Anterior cingulate cortex (tissue), 58 donors: ENCODE measurements around the gene SEC11A.
A peak's percentile ranks its signal among the peaks of the same experiment; 100 is the strongest.
"Not testable (repeated sequence)": the region's sequence is repeated elsewhere in the genome, so short reads cannot be mapped to it uniquely, and the experiment has no call there.

Experiments
- DNase-seq, 58 donors: peaks; one replicate each; lab custom pipeline; 2025; lab: John Stamatoyannopoulos, UW

The SEC11A gene

DNA sequence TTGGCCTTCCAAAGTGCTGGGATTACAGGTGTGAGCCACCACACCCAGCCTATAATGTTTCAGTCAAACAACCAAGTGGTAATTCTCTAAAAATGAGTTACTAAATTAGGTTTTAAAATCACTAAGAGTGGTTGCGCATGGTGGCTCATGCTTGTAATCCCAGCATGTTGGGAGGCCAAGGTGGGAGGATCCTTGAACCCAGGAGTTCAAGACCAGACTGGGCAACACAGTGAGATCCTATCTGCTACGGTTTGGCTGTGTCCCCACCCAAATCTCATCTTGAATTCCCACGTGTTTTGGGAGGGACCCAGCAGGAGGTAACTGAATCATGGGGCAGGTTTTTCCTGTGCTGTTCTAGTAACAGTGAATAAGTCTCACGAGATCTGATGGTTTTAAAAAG, 26.1 kb downstream of the SEC11A start:
- no peak for DNase-seq

DNA sequence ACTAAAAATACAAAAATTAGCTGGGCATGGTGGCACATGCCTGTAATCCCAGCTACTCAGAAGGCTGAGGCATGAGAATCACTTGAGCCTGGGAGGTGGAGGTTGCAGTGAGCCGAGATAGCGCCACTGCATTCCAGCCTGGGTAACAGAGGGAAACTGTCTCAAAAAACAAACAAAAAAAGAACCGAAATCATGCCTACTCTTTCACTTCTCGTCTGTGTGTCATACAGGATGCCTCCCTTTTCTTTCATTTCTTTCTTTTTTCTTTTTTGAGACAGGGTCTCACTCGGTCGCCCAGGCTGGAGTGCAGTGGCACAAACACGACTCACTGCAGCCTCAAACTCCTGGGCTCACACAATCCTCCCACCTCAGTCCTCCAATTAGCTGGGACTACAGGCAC, 29.5 kb downstream of the SEC11A start:
- DNase-seq, result not testable (repeated sequence)

DNA sequence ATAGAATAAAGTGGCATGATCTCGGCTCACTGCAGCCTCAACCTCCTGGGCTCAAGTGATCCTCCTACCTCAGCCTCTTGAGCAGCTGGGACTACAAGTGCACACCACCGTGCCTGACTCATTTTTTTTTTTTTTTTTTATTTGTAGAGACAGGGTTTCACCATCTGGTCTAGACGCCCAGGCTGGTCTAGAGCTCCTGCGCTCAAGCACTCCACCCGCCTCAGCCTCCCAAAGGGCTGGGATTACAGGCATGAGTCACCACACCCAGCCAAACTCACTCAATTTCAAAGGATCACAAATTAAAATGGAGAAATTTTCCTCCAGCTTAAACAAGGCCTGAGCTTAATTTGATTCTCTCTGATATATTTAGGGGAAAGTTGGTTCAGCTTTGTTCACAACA, 30.6 kb downstream of the SEC11A start:
- DNase-seq, result peak in 15 of 58 donors; percentile 2 to 31 (median 4)

DNA sequence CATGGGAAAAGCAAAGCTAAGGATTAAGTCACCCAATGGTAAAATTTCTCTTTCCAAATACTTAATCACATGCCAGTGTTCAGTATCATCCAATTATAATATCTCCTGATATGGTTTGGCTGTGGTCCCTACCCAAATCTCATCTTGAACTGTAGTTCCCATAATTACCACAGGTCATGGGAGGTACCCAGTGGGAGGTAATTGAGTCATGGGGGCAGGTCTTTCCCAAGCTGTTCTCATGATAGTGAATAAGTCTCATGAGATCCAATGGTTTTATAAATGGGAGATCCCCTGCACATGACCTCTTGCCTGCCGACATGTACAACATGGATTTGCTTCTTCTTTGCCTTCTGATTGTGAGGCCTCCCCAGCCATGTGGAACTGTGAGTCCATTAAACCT, 31.8 kb downstream of the SEC11A start:
- no peak for DNase-seq

DNA sequence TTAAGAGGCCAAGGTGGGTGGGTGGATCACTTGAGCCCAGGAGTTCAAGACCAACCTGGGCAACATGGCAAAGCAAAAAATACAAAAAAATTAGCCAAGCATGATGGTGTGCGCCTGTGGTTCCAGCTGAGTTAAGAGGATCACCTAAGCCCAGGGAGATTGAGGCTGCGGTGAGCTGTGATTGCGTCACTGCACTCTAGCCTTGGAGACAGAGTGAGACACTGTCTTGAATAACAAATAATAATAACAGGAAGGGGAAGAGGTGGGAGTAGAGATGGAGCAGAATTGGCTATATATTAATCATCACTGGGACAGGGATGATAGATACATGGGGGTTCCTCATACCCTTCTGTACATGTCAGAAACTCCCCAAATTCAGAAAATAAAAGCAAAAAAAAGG, 34.1 kb downstream of the SEC11A start:
- DNase-seq, result no peak

DNA sequence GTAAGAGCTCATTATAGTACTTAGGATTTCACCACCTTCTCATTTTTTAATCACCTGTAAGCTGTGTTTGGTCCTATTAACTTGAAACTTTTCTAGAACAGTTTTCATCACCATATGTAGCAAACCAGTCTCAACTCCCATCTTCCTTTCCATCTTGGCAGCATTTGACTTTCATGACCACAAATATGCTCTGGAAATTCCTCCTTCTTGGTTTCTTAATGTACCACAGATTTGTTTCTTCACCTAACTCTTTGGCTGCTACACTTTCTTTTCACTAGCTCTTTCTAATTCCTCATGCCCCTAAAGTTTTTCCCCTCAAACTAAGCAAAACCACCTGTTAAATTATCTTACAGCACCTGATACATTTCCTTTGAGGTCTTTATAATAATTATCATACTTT, 44.7 kb downstream of the SEC11A start:
- no peak for DNase-seq

GRCh38 chr15:84669726-84670125, 46.2 kb downstream of the SEC11A start:
- no peak for DNase-seq

DNA sequence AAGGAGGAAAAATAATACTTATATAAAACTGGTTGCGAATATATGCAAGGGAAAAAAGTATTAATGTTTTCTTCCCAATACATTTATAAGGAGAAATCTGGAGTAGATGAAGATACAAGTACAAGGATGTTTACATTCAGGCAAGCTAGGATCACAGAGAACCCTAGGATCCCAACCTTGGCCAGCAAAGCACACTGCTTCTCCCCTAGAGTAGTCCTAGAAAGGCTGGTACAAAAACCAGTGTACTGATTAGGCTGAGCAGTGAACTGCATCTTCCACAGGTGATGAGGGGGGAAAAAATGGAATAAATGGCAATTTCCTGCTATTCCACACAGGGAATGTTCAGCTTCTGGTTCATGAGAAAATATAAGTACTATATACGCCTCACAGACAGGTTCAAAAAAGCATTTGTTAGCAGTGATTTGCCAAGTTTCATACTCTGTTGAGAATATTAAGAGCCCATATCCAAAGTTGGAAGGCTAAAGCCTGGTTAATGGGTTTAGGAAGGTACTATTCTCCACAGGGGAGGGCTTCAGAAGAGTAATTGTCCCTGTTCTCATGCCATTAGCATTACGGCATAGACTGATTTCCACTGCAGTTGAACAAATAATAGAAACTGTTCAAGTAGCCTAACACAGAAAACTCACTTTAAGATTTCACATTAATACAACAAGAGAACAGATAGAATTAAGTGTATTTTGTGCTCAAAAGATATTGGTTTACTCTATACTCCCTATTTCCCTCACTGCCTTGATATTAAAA, 47.5 kb downstream of the SEC11A start:
- no peak for DNase-seq

- no peak for DNase-seq
Observed at GRCh38 chr15:84666373-84666772, 49.6 kb downstream of the SEC11A start.

GRCh38 chr15:84661001-84661400, 54.9 kb downstream of the SEC11A start:
- no peak for DNase-seq

- DNase-seq, result no peak
Observed at GRCh38 chr15:84659904-84660781, 55.8 kb downstream of the SEC11A start.

DNA sequence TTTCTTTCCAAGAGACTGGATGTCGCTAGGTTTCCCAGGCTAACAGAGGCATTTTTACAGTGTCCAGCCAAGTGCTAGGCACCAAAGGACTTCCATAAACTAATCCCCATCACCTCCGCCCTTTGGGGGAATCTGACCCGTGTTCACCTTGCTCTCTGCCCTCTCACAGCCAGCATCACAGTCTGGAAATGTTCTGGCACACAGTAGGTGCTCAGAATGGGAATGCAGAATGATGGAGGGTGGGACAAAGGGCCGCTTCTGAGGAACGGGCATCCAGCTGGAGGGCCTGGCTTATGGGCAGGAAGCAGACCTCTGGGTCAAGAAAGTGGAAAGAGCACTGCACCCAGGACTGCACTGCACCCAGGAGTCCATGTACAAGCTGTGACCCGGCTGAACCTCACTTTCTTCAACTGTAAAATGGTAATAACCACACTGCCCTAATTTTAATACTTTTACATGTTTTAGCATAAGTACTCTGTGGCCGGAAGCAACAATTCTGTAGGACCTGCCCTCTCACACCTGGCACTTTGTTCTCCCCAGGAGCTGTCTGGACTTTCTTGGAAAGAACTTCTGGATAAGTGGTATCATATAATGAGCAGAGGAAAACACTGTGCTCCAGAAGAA, 57.0 kb downstream of the SEC11A start:
- no peak for DNase-seq

- peak in 51 of 58 donors; percentile 18 to 79 (median 57) for DNase-seq
Observed at GRCh38 chr15:84658080-84658787, 57.7 kb downstream of the SEC11A start, which contains the start of gene NMB. Gene NMB, minus strand, starts transcription at chr15:84658199. Its CDS starts 47 bp downstream, at chr15:84658152.

GRCh38 chr15:84657748-84658079, 58.2 kb downstream of the SEC11A start:
- no peak for DNase-seq

GRCh38 chr15:84656972-84657371, 59.0 kb downstream of the SEC11A start:
- DNase-seq, result no peak

DNA sequence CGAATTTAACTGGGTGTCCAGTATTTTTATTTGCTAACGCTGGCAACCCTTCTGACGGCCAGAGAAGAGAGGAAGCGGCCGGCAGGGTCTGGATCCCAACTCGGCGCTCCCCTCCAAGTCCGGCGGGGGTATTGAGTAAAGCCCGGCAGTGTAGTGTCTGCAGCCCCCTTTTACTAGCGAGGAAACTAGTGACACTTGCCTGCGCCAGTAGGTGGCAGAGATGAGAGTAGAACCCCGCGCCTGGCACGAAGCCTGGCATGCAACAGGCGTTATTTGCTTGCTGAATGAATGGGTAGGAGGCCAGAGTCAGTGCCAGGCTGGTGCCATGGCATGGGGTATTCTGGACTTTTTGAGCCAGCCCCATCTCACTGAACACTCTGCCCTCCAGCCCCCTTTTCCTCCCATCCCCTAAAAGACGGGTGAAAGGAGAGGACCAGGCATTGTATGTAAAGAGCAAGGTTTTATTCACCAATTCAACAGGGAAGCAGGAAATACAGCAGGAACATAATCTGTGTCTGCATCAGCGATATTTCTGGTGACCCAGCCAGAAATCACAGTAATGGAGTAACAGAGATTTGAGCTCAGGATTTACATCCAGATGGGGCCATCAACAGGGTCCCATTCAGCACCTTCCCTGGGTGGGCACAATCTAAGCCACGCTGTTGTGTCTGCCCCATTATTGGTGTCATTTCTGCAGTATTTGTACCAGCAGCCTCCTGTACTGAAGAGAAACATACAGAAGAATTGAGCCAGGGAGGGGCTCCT, 61.1 kb downstream of the SEC11A start:
- DNase-seq, result peak; percentile 17 to 91 (median 74)

GRCh38 chr15:84653910-84654688, 61.8 kb downstream of the SEC11A start, which contains the start of gene WDR73:
Gene WDR73, minus strand, starts transcription at chr15:84654283. Its CDS starts 9 bp downstream, at chr15:84654274.
- peak; percentile 71 to 99 (median 97) for DNase-seq

DNA sequence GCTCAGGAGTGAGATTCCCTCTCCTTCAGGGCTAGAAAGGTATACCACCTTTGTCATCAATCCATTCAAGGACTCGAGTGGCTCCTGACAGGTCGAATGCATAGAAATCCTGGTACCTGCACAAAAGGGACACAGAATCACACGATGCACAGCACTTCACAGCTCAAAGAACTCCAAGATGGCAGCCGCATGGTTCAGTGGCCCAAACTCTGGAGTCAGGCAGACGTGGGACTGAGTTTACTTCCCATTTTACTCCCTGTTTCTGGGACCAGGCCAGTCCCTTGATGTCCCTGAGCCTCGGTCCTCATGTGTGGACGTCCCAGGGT, 62.4 kb downstream of the SEC11A start:
- peak in 5 of 58 donors; percentile 47 to 67 (median 56) for DNase-seq

DNA sequence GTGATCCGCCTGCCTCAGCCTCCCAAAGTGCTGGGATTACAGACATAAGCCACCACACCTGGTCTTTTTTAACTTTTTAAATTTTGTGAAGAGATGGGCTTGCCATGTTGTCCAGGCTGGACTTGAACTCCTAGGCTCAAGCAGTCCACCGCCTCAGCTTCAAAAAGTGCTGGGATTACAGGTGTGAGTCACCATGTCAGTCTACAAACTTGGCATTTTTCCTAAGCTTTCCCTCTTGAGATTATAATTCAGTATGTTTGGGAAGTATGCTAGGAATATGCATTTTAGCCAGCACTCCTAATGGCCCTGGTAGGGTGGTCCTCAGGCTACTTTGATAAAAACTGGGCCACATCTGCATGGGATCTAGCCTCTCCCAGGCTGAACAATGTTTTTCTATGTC, 66.2 kb downstream of the SEC11A start:
- no peak for DNase-seq
